Body of pancreas (tissue), 4 donors: ENCODE measurements around the gene KIF9. TPM values are rescaled to one million over a fixed set of nuclear protein-coding genes. Genes with fewer than 3 reads are reported as not detected.

Experiments used
- ATAC-seq: fragments of 150-250 bp; one replicate; pipeline ENCODE4 v1.9.1; 2016
- DNase-seq, 4 donors: peaks; one replicate each; pipeline ENCODE4 v3.0.0-alpha.2; 2019
- H3K27ac ChIP-seq, 4 donors: fragments of 200-600 bp; sonication (generic); 1 replicate in 3 of 4; 2 replicates in 1 of 4; pipeline versions ENCODE4 v1.5.1 to v1.6.1; 2016 to 2019; ENCODE audit warnings: mild to moderate bottlenecking in 1 of 4, mixed read lengths in 1 of 4, moderate library complexity in 1 of 4
- H3K27me3 ChIP-seq, 2 donors: fragments of 200-600 bp; sonication (generic); one replicate each; pipeline ENCODE4 v1.6.0; 2016; ENCODE audit warnings: mild to moderate bottlenecking in 1 of 2
- H3K36me3 ChIP-seq, 2 donors: fragments of 200-600 bp; sonication (generic); replicated peaks in 1 of 2; 2 replicates each; pipeline ENCODE4 v1.5.1; 2016; ENCODE audit warnings: low read depth in 2 of 2; ENCODE audit not compliant: insufficient read depth in 1 of 2
- H3K4me1 ChIP-seq: fragments of 200-600 bp; sonication (generic); one replicate; pipeline ENCODE4 v1.6.0; 2016
- H3K4me3 ChIP-seq, 2 donors: fragments of 200-600 bp; sonication (generic); 1 replicate in 1 of 2; 2 replicates in 1 of 2; pipeline ENCODE4 v1.5.1; 2016 to 2019
- H3K9me3 ChIP-seq, 3 donors: fragments of 200-600 bp; sonication (generic); 1 replicate in 2 of 3; 2 replicates in 1 of 3; pipeline ENCODE4 v1.5.1; 2016
- POLR2A ChIP-seq, 3 donors: fragments of 450-650 bp; IDR thresholded peaks; one replicate each; pipeline ENCODE4 v1.6.1; 2016; ENCODE audit warnings: antibody characterized with exemption in 3 of 3, mild to moderate bottlenecking in 2 of 3
- WGBS, 2 donors: methylation state at CpG; one replicate each; pipeline ENCODE4 v1.1.5; 2017; 5-methylcytosine and 5-hydroxymethylcytosine counted together
- intact Hi-C: fragments of 100-400 bp; cut with DNase I; formaldehyde crosslinking; loops from one replicate; pipeline ENCODE4 v1.15.1; 2023
- total RNA-seq, 2 donors: library from RNA; depleted of rRNA; stranded (reverse); fragments of >200 nt; gene quantifications; one replicate each; pipeline ENCODE4 v1.1.0, GENCODE V29; 2016
- TF ChIP-seq, protein P1 (sequence below), 7 experiments: fragments of 450-650 bp in 4 of 7; fragments of 200-600 bp in 3 of 7; sonication (generic) in 3 of 7; IDR thresholded peaks; one replicate each; pipeline ENCODE4 v1.5.1; 2016 to 2019; ENCODE audit warnings: antibody characterized with exemption in 7 of 7

The KIF9 gene
- total RNA-seq, 2 donors from 2014 or later, result 5.6 to 8.0 TPM

DNA sequence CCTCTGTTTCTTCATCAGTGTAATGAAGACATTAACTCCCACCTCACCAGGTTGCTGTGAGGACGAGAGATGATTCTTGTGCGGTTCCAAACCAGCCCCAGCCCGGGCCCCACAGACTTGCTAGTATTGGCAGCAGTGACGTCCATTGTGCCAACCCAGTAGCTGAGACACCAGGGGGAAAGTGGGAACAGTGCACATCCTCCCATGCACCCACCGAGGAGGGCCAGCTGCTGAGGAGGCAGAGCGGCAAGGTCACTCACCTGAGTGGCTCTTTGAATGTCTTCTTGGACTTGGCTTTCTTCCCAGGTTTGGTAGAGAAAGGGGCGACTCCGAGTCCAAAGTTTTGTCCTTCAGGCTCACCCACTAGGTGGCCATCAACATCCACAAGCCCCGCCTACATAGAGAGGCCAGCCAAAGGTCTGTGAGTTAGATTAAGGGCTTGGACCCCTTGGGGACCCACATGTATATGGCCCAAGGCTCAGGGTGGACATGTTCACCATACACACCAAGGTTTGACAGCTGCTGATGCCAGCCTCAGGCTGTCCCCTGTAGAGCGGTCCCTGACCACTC, 38.0 kb downstream of the KIF9 start:
- no peak overlapping the region for H3K4me3 ChIP-seq
- no peak for TF ChIP-seq POLR2A (IDR thresholded peaks at IDR 0.05)
- TF ChIP-seq, protein P1, sequence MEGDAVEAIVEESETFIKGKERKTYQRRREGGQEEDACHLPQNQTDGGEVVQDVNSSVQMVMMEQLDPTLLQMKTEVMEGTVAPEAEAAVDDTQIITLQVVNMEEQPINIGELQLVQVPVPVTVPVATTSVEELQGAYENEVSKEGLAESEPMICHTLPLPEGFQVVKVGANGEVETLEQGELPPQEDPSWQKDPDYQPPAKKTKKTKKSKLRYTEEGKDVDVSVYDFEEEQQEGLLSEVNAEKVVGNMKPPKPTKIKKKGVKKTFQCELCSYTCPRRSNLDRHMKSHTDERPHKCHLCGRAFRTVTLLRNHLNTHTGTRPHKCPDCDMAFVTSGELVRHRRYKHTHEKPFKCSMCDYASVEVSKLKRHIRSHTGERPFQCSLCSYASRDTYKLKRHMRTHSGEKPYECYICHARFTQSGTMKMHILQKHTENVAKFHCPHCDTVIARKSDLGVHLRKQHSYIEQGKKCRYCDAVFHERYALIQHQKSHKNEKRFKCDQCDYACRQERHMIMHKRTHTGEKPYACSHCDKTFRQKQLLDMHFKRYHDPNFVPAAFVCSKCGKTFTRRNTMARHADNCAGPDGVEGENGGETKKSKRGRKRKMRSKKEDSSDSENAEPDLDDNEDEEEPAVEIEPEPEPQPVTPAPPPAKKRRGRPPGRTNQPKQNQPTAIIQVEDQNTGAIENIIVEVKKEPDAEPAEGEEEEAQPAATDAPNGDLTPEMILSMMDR (IDR thresholded peaks at IDR 0.05), result no peak
- no peaks in the 10 kb centered on the region for H3K4me1 ChIP-seq
- no peaks in the 10 kb centered on the region for H3K27me3 ChIP-seq
- ATAC-seq (no peak), DNase-seq (no peak)
- intact Hi-C loops, result no loop called here
- no peak overlapping the region for H3K27ac ChIP-seq
- 79 to 87% methylated on average over 8 to 10 of the region's 10 CpGs for WGBS, 2 donors
- no peaks in the 10 kb centered on the region for H3K9me3 ChIP-seq
- H3K36me3 ChIP-seq, result no peaks in the 10 kb centered on the region

DNA sequence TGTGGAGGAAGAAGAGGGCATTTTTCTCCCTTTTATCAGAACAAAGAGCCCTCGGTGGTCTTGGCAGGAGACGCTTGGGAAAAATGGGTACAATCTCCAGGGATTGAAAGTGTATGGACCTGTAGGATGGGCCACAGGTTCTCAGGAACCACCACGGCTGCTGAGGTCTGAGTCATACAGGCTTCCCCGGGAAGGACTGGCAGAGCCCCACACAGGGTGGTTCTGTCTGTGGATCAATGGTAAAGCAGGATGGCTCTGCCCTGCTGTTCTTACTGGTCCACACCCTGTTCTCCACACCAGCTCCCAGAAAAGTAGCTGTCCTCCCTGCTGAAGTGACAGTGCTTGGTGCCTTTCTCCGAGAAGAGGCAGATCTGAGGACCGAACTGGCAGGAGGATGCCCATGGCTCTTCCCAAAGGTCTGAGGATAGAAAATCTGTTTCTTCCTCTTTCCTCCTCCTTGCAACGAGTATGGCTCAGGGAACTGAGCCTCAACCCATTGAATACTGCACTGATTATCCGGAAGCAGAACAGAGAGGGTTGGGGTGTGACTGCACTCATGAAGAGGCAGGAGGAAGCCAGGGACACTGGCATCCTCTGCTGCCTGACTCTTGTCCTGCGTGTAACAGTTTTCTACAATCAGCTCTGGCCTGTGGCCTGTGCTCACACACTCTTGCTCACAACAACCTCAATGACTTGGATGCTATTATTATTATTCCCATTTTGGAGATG, 39.0 kb downstream of the KIF9 start:
- no peaks in the 10 kb centered on the region for H3K9me3 ChIP-seq
- TF ChIP-seq POLR2A (IDR thresholded peaks at IDR 0.05), result no peak
- TF ChIP-seq, protein P1 (IDR thresholded peaks at IDR 0.05), result no peak
- 77 to 78% methylated on average over 8 to 9 of the region's 9 CpGs for WGBS, 2 donors
- intact Hi-C loops, result no loop called here
- DNase-seq (no peak), ATAC-seq (no peak)
- no peaks in the 10 kb centered on the region for H3K4me1 ChIP-seq
- H3K27me3 ChIP-seq, result no peaks in the 10 kb centered on the region
- H3K27ac ChIP-seq, result no peak overlapping the region
- no peaks in the 10 kb centered on the region for H3K36me3 ChIP-seq
- H3K4me3 ChIP-seq, result no peak overlapping the region

DNA sequence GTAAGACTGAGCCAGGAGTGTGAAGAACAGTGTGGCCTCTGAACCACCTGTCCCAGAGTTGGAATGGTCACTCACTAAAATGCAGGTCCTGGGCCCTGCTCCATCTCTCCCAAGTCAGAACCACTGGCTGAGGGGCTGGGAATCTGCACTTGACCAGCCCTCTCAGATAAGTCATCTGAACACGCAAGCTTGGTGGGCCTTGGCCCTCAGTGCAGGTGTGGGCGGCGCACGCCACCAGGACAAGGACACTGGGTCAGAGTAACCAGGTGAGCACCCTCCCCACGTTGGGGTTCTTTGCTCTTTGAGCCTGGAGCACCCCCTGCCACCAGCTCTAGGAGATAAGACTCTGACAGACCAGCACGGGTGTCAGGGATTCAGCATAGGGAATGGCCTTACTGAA, 42.7 kb downstream of the KIF9 start:
- H3K27ac ChIP-seq, result no peak overlapping the region
- DNase-seq (no peak), ATAC-seq (no peak)
- TF ChIP-seq POLR2A (IDR thresholded peaks at IDR 0.05), result no peak
- TF ChIP-seq, protein P1 (IDR thresholded peaks at IDR 0.05), result no peak
- H3K27me3 ChIP-seq, result no peaks in the 10 kb centered on the region
- H3K9me3 ChIP-seq, result no peaks in the 10 kb centered on the region
- H3K36me3 ChIP-seq, result no peaks in the 10 kb centered on the region
- H3K4me3 ChIP-seq, result no peak overlapping the region
- intact Hi-C loops, result no loop called here
- H3K4me1 ChIP-seq, result no peaks in the 10 kb centered on the region
- WGBS, 2 donors, result 56% methylated on average over 2 of the region's 6 CpGs; no CpG with 5 or more reads in 1 of the 2 donors

DNA sequence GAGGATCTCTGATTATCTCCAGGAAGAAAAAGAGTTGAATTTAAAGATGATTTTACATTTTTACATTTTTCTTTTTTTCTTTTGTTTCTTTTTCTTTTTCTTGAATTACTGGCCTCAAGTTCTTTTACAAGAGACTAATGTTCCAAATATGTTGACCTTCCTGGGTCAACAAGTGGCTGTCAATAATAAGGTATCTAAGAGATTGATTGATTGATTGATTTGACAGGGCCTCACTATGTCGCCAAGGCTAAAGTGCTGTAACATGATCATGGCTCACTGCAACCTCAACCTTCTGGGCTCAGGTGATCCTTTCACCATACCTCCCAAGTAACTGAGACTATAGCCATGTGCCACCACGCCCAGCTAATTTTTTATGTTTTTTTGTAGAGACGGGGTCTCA, 44.6 kb downstream of the KIF9 start:
- H3K36me3 ChIP-seq, result no peaks in the 10 kb centered on the region
- peaks cover 4% of the 10 kb centered on the region for H3K4me1 ChIP-seq
- 91 to 93% methylated on average over 3 of the region's 3 CpGs for WGBS, 2 donors
- TF ChIP-seq POLR2A (IDR thresholded peaks at IDR 0.05), result no peak
- TF ChIP-seq, protein P1 (IDR thresholded peaks at IDR 0.05), result no peak
- no peak for DNase-seq
- H3K9me3 ChIP-seq, result no peaks in the 10 kb centered on the region
- no peak overlapping the region for H3K27ac ChIP-seq
- no peaks in the 10 kb centered on the region for H3K27me3 ChIP-seq
- ATAC-seq, result no peak
- intact Hi-C loops, result no loop called here
- H3K4me3 ChIP-seq, result no peak overlapping the region

DNA sequence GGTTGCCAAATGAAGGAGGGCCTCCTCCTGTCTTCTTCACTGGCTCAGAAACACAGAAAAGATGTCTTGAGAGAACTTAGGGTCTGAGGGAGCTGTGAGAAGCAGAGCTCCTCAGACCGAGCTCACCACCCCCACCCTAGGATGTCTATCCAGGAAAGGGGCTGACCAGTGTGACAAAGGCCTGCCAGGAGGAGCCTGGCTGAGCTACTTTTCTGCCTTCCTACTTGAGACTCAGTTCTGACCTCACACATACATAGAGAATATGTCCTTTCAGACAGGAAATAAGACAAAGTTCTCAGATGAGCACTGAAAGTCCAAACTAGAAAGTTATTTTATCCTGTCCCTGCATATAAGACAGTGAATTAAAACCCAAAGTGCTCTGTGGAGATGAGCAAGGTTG, 54.5 kb downstream of the KIF9 start:
- Histone ChIP-seq H3K27me3 (no peaks in the 10 kb centered on the region), H3K4me3 (no peak overlapping the region), H3K36me3 (no peaks in the 10 kb centered on the region), H3K4me1 (no peaks in the 10 kb centered on the region), H3K27ac (no peak overlapping the region), H3K9me3 (no peaks in the 10 kb centered on the region)
- intact Hi-C loops, result no loop called here
- TF ChIP-seq, protein P1 (IDR thresholded peaks at IDR 0.05), result no peak
- TF ChIP-seq POLR2A (IDR thresholded peaks at IDR 0.05), result no peak
- 71 to 83% methylated on average over 1 of the region's 1 CpG for WGBS, 2 donors
- ATAC-seq, result no peak
- no peak for DNase-seq
